ENCODE results near the gene SLCO3A1.

SLCO3A1 gene

DNA sequence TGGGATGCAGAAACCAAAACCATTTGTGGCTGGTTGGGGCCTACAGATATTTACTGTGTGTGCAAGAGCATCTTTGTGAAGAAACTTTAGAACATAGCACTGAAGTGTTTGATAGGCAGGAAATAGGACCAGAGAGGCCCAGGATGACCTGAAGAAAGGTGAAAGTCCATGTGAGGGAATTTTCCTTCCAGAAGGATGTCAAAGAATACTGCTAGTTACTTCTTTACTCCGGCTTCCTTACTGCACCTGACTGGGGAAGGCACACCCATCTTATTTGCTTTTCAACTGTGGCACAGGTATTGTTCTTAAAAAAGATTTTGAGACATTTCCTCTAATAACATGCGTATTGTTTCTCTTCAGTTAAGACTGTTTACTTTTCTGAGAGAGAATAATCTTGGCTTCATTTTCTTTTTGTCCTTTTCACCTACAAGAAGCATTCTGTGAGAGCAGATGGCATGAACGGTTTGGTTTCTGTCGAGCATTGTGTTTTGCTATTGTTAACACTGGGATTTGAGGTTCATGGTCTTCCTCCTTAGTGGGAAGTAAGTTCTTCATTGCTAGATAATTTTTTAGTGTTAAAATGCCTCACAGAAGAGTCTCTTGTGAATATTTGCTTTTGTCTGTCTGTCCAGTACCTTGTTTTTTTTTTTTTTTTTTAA lies 71.5 kb downstream of the SLCO3A1 start:
- Mint-ChIP-seq H3K9me3 (no peaks in the 10 kb centered on the region), H3K4me3 (no peak overlapping the region), H3K27me3 (no peaks in the 10 kb centered on the region), H3K4me1 (no peaks in the 10 kb centered on the region), H3K36me3 (no peaks in the 10 kb centered on the region), H3K27ac (no peak overlapping the region)
- no peak for ATAC-seq

DNA sequence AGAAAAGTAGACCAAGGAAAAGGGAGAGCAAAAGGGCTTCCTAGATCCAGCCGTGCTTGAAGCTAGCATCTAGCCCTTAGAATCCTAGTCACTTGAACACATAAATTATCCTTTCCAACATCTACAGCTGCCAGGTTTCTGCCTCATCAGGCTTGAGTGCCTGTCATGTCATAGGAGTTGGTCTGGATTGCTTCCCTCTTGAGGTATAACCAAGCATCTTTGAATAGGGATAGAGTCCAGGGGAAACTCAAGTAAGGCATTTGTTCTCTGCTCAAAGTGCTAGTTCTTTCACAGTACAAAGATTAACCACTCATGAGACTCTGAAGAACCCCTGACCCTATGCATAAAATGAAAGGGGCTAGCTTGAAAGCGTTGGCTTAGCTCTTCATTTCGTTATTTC lies 72.3 kb downstream of the SLCO3A1 start:
- no peak for ATAC-seq
- Mint-ChIP-seq H3K4me3 (no peak overlapping the region), H3K4me1 (no peaks in the 10 kb centered on the region)

DNA sequence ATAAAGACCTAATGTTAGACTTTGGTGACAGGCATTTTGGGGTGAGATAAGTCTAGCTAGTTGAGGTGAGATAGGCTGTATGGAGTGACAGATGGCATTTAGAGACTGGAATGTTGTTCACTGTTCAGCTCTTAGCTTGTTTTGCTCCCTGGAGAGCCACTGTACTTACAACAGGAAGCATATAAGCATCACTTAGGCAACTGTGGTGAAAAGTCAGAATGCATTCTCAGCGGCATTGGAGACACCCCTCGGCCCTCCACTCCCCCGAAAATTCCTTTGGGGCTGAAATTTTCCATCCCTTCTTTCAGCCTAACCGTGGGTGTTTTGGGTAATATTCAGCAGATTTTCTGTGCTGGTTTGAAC lies 73.4 kb downstream of the SLCO3A1 start:
- no peak for ATAC-seq
- H3K27me3 Mint-ChIP-seq, result no peaks in the 10 kb centered on the region
- H3K4me1 Mint-ChIP-seq, result no peaks in the 10 kb centered on the region
- no peaks in the 10 kb centered on the region for H3K36me3 Mint-ChIP-seq
- no peaks in the 10 kb centered on the region for H3K9me3 Mint-ChIP-seq
- H3K4me3 Mint-ChIP-seq, result no peak overlapping the region
- H3K27ac Mint-ChIP-seq, result no peak overlapping the region

More for the DNA sequence above, 72.3 kb downstream of the SLCO3A1 start:
- no peaks in the 10 kb centered on the region for H3K27me3 Mint-ChIP-seq
- H3K36me3 Mint-ChIP-seq, result no peaks in the 10 kb centered on the region
- H3K27ac Mint-ChIP-seq, result no peak overlapping the region
- H3K9me3 Mint-ChIP-seq, result no peaks in the 10 kb centered on the region

DNA sequence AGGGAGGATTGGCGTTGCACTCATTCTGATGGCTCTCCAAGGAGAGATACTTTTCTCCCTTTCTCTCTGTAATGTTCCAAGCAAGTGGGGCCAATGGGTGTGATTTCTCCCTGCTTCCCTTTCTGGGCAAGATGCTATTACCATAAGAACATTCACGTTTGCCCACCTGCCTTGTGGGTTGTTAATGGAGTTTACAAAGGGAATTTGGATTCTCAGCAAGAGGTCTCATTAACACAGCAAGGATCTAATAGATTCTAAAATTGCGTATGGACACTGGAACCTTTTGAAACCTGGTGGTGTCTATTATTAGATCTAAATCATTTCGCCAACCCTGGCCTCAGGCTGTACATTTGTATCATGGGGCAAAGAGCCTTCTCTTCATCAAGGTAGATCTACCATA lies 74.1 kb downstream of the SLCO3A1 start:
- Mint-ChIP-seq H3K27ac (no peak overlapping the region), H3K9me3 (no peaks in the 10 kb centered on the region), H3K4me1 (no peaks in the 10 kb centered on the region), H3K36me3 (no peaks in the 10 kb centered on the region), H3K27me3 (no peaks in the 10 kb centered on the region), H3K4me3 (no peak overlapping the region)
- no peak for ATAC-seq

DNA sequence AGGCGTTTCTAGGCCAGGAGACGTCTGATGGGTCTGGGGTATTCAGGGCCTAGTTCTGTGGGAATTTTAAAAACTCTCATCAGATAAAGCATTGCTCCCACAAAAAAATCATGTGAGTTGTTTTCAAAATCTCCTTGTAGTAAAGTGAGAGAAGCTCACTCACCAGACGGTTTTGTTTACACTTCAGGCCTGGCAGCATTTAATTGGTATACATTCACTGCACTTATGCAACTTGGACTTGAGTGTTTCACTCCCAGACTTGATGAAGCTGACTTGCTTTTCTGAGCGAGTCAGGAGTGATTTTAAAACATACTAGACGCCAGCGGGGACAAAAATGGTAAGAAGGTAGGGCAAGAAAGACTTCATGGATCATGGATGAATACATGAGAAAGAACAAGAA lies 75.2 kb downstream of the SLCO3A1 start:
- H3K4me3 Mint-ChIP-seq, result no peak overlapping the region
- no peaks in the 10 kb centered on the region for H3K36me3 Mint-ChIP-seq
- no peaks in the 10 kb centered on the region for H3K27me3 Mint-ChIP-seq
- ATAC-seq, result no peak
- no peak overlapping the region for H3K27ac Mint-ChIP-seq
- no peaks in the 10 kb centered on the region for H3K4me1 Mint-ChIP-seq
- no peaks in the 10 kb centered on the region for H3K9me3 Mint-ChIP-seq

DNA sequence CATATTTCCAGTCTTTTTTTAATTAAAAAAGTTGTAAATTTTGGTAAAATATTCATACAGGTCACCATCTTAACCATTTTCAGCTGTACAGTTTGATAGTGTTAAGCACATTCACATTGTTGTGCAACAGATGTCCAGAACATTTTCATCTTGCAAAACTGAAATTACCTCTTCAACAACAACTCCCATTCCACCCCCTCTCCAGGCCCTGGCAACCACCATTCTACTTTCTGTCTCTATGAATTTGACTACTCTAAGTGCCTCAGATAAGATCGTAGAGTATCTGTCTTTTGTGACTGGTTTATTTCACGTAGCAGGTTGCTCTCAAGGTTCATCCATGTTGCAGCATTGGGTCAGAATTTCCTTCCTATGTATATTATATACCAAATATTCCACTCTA lies 76.0 kb downstream of the SLCO3A1 start:
- no peak overlapping the region for H3K27ac Mint-ChIP-seq
- no peak for ATAC-seq
- no peaks in the 10 kb centered on the region for H3K27me3 Mint-ChIP-seq
- no peaks in the 10 kb centered on the region for H3K4me1 Mint-ChIP-seq
- H3K9me3 Mint-ChIP-seq, result no peaks in the 10 kb centered on the region
- no peak overlapping the region for H3K4me3 Mint-ChIP-seq
- H3K36me3 Mint-ChIP-seq, result no peaks in the 10 kb centered on the region

DNA sequence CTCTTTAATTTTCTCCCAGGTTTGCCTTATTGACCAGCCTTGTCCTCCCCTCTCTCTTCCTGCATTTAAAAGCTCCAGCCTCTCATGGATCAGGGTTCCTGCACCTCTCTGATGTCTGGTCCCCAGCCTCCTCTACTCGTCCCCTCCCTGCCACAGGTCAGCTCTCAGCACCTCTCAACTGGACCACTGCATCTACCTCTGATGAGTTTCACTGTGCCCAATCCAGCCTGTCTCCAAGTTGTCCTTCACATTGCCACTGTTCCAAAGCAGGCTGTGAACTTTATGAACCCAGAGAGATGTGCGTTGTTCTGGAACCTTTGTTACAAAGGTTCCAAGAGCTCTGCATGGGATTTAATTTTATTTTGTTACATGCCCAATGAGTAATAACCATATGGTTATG lies 76.6 kb downstream of the SLCO3A1 start:
- Mint-ChIP-seq H3K36me3 (no peaks in the 10 kb centered on the region), H3K27ac (no peak overlapping the region), H3K4me1 (no peaks in the 10 kb centered on the region), H3K4me3 (no peak overlapping the region), H3K27me3 (no peaks in the 10 kb centered on the region), H3K9me3 (no peaks in the 10 kb centered on the region)
- ATAC-seq, result no peak

DNA sequence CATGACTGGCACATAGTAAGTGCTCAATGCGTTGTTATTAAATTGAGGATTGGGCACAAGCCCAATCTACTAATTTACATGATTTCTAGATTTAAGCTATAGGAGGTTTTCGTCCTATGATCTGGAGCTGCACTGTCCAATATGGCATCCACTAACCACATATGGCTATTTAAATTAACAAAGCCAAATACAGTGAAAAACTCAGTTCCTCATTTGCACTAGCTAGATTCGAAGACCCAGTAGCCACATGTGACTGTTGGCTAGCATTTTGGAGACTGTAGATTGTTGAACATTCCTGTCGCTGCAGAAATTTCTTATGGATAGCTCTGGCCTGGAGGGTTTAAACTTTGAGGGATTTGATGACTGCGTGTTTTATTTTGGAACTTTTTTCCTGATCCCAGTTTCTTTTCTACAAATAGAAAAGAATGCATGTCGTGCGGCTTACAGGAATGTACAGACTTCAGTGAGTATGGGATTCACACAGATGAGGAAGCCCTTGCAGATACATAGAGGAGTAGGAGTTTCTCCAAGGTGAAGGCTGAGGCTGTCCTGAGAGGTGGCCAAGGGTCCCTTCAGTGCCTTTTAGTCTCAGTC lies 82.8 kb downstream of the SLCO3A1 start:
- Mint-ChIP-seq H3K9me3 (no peaks in the 10 kb centered on the region), H3K27me3 (no peaks in the 10 kb centered on the region), H3K36me3 (no peaks in the 10 kb centered on the region), H3K27ac (no peak overlapping the region), H3K4me1 (no peaks in the 10 kb centered on the region), H3K4me3 (no peak overlapping the region)
- no peak for ATAC-seq

DNA sequence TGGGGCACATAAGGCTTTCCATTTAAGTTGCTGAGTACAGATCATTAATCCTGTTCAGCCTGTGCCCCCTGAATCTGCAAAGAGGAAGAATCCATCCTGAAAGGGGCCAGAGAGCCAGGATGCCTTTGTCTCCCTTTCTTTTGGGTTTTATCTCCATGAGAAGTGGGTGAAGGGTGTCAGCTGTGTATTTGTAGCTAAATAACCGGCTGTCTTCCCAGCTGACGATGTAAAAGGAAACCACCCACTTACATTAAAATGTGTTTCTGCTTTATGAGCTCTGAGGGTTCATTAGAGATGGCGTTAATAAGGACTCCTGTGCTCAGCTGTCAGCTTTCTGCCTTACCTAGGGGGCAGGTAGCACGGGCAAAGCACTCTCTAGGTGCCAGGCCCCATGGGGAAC lies 83.4 kb downstream of the SLCO3A1 start:
- Mint-ChIP-seq H3K9me3 (no peaks in the 10 kb centered on the region), H3K27ac (no peak overlapping the region), H3K4me1 (no peaks in the 10 kb centered on the region), H3K27me3 (no peaks in the 10 kb centered on the region), H3K36me3 (no peaks in the 10 kb centered on the region), H3K4me3 (no peak overlapping the region)
- no peak for ATAC-seq

DNA sequence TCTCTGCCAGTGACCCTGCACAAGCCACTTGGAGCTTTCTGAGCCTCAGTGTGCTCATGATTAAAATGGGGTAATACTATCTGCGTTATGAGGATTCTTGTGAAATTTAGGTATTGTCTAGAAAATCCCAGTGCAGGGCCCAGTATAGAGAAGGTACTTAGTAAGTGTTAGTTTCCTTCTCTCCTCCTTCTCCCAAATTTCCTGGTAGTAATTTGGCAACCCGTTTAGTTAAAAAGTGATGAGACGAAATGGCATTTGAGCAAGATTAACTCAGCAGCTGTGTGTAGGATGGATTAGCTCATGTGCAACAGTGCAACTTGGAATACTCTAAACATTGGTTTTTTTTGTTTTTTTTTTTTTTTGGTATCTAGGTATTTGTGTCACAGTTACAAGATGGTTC lies 84.6 kb downstream of the SLCO3A1 start:
- ATAC-seq, result no peak
- H3K4me3 Mint-ChIP-seq, result no peak overlapping the region
- H3K4me1 Mint-ChIP-seq, result no peaks in the 10 kb centered on the region
- H3K9me3 Mint-ChIP-seq, result no peaks in the 10 kb centered on the region
- no peak overlapping the region for H3K27ac Mint-ChIP-seq
- H3K27me3 Mint-ChIP-seq, result no peaks in the 10 kb centered on the region
- H3K36me3 Mint-ChIP-seq, result no peaks in the 10 kb centered on the region

DNA sequence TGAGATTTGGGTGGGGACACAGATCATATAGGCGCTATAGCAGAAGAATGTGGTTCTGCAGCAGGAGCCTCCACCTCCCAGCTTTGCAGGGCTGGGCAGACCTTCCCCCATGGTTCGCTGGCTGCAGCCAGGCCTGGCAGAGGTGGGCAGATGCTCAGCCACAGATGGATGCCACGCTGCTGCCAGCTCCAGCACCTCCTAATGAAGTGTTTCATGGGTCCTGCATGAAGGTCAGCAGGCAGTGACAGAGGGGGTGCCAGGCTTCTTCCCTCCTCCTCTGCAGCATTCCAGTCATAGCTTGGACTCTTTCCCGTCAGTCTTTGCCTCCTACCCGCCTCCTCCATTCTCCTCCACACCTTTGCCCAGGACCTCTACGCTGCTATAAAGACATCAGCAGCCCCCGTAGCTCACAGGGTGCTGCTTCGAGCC lies 85.9 kb downstream of the SLCO3A1 start:
- no peaks in the 10 kb centered on the region for H3K27me3 Mint-ChIP-seq
- no peak for ATAC-seq
- no peaks in the 10 kb centered on the region for H3K9me3 Mint-ChIP-seq
- no peak overlapping the region for H3K4me3 Mint-ChIP-seq
- no peaks in the 10 kb centered on the region for H3K36me3 Mint-ChIP-seq
- no peak overlapping the region for H3K27ac Mint-ChIP-seq
- H3K4me1 Mint-ChIP-seq, result no peaks in the 10 kb centered on the region

DNA sequence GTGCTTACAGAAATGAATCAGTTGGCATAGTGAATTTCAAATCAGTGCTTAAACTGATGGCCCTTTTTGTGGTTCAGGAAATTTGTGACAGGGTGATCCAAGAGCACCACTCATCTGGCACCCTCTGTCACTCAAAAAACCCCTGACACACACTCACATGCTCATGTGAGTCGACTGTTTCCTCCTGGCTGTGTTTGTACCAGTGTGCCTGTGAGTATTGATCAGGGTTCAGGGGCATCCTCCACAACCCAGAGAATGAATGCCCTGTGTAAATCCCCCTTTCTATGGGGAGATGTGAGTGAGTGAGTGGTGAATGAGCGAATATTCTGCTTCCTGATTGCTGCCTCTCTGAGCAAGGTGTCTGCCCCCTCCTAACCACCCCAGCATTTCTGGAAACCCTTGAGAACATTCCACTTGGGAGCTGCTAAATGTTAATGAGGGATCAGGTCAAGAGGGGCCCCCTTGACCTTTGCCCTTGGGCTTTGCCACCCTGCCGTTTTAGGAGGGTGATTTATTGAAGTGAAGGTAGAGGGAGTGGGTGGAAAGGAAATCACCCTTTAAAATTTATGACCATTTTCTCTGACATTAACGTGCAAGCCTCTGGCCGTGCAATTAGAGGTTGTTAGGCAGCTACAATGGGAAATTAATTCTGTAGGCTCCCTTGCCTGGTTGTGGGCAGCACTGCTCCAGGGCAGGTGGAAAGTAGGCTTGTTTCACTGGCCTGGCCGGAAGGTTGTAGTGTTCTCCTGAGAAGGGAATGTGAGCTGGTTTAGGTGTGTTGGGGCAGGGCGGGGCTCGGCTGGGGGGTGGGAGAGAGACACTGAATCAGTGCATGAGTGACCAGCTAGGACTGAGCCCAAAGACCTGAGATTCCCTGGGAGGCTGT lies 87.2 kb downstream of the SLCO3A1 start:
- peaks cover 12% of the 10 kb centered on the region for H3K27me3 Mint-ChIP-seq
- H3K27ac Mint-ChIP-seq, result peak overlapping the region; percentile 48
- ATAC-seq, result peak; percentile 47
- H3K4me1 Mint-ChIP-seq, result no peaks in the 10 kb centered on the region
- peaks cover 5% of the 10 kb centered on the region for H3K9me3 Mint-ChIP-seq
- peaks cover 4% of the 10 kb centered on the region for H3K36me3 Mint-ChIP-seq
- H3K4me3 Mint-ChIP-seq, result no peak overlapping the region

DNA sequence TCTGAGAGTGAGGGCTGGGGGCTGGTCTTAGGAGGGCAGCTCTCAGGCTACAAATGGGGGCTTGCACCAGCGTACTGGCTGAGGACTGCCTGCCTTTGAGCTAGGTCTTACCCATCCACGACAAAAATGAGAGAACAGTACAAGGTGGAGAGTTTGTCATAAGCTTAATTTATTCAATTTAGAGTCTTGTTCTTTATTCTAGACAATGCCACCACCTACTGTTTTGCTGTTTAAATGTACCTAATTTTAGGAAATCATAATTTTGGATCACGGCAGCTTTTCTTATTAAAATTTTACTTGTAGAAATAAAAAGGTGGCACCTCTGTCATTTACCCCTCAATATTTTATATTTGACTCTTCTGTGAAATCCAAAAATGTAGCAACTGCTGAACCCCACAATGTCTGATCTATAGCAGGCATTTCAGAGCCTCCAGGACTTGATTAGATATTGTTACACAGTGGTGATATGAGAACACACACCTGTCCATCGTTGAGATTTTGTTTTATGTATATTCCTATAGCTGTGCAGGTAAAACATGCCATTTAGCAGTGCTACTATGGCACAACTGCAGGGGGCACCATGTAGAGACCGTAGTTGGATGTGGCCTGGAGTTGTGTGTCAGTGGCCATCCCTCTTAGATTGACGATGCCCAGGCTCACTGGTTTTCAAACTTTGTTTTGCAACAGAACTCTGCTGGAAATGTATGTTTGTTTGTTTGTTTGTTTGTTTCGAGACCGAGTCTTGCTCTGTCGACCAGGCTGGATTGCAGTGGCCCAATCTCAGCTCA lies 88.6 kb downstream of the SLCO3A1 start:
- no peaks in the 10 kb centered on the region for H3K4me1 Mint-ChIP-seq
- H3K27ac Mint-ChIP-seq, result no peak overlapping the region
- H3K36me3 Mint-ChIP-seq, result peaks cover 4% of the 10 kb centered on the region
- H3K4me3 Mint-ChIP-seq, result no peak overlapping the region
- no peak for ATAC-seq
- H3K27me3 Mint-ChIP-seq, result peaks cover 15% of the 10 kb centered on the region
- peaks cover 5% of the 10 kb centered on the region for H3K9me3 Mint-ChIP-seq

DNA sequence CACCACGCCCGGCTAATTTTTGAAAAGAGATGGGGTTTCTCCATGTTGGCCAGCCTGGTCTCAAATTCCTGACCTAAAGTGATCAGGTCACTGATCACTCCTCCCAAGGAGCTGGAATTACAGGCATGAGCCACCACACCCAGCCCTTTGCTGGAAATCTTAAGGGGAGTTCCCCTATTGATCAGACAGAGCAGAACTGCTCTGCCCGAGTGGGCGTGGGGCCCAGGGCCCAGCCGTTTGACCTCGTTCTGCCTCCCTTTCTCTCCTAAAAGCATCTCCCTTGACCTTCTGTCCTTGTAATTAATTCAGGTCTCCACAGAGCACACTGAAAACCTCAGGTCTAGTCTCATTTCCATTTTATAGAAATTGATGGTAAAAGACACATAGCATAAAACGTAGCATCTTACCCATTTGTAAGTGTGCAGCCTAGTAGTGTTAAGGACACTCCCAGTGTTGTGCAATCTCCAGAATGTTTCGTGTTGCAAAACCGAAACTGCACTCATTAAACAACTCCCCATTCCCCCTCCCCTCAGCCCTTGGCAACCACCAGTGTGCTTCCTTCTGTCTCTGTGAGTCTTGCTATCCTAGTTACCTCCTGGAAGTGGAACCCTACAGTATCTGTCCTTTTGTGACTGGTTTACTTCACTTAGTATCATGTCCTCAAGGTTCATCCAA lies 89.3 kb downstream of the SLCO3A1 start:
- Mint-ChIP-seq H3K36me3 (peaks cover 4% of the 10 kb centered on the region), H3K9me3 (peaks cover 5% of the 10 kb centered on the region), H3K27me3 (peaks cover 15% of the 10 kb centered on the region), H3K27ac (no peak overlapping the region), H3K4me3 (no peak overlapping the region), H3K4me1 (no peaks in the 10 kb centered on the region)
- peak; percentile 44 for ATAC-seq

DNA sequence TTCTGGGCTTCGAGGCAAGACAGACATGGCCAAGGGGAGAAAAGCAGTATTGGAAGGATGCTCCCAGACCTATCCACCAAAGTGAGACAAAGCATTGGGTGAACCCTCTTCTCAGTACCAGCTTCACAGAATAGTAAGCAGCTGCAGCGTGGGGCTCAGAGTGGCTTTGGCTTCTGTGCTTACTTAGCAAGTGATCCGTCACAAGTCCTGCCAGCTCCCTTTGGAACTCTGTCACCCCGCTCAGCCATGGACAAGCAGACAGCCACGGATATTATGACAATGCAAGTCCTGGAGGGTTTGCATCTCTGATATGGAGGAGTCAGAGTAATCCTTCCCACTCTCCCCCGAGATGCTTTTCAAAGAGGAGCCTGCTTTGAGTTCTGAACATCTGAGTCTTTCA lies 90.8 kb downstream of the SLCO3A1 start:
- ATAC-seq, result no peak
- Mint-ChIP-seq H3K36me3 (peaks cover 4% of the 10 kb centered on the region), H3K9me3 (peaks cover 5% of the 10 kb centered on the region), H3K4me1 (no peaks in the 10 kb centered on the region), H3K27ac (no peak overlapping the region), H3K4me3 (no peak overlapping the region), H3K27me3 (peaks cover 20% of the 10 kb centered on the region)

Measured in stimulated activated memory B cell treated with anti-CD40 and anti-IgM and Interleukin-4, amounts not matched to agents 10 μg/mL and 1 μg/mL and 100 μg/mL, for 72 hours (primary cell).